Measurements from ENCODE around the gene SELENON. TPM values are rescaled to one million over a fixed set of nuclear protein-coding genes. Genes with fewer than 3 reads are reported as not detected.

Gene SELENON
- total and polyA plus RNA-seq, 2 of the 4 experiments (the other 2 are of a cell fraction) = 9.1 to 114 TPM

DNA sequence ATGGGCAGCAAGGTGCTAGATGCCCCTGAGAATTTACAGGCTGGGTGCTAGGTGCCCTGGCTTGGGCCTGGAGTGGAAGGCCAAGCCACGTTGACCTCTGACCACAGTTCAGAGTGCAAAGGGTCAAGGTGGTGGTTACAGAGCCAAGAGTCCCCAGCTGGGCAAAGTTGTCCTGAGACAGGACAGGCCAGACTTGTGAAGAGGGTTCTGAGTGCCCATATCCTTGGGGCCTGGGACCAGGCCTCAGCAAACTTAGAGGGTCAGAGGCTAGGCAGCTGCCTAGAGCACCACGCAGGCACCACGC is 18.9 kb upstream of the SELENON start:
- H3K27ac ChIP-seq (ENCODE audit: insufficient read depth, low read length) = no peak overlapping the region
- H3K18ac ChIP-seq (ENCODE audit: low read depth, low read length) = no peak overlapping the region
- H2AK9ac ChIP-seq (replicated peaks; ENCODE audit: low read depth, low read length, poor library complexity) = no peak overlapping the region
- H3K79me1 ChIP-seq (ENCODE audit: low read depth in 1 of 2, low read length in 2 of 2) = no peaks in the 10 kb centered on the region
- no peak for TF ChIP-seq POLR2A (IDR thresholded peaks at IDR 0.05; ENCODE audit: low read depth, low read length)
- TF ChIP-seq MAFK (IDR thresholded peaks at IDR 0.05; ENCODE audit: low read depth, low read length) = no peak
- no peak for TF ChIP-seq RFX5 (IDR thresholded peaks at IDR 0.05; ENCODE audit: low read depth, low read length)
- no peak for TF ChIP-seq CEBPB (IDR thresholded peaks at IDR 0.05; ENCODE audit: low read depth, low read length)
- TF ChIP-seq CHD1 (IDR thresholded peaks at IDR 0.05; ENCODE audit: low read depth, low read length) = no peak
- H2BK5ac ChIP-seq (ENCODE audit: low read depth, low read length, poor library complexity, severe bottlenecking) = no peak overlapping the region
- POLR2A ChIA-PET (ENCODE audit: unreplicated experiment) = no interaction called here
- CTCF ChIA-PET = no interaction called here
- dilution Hi-C loops (cut with HindIII; ENCODE audit: low sequenced_read_pairs, unreplicated experiment) (no loop called here), in situ Hi-C loops (cut with MboI; ENCODE audit: low sequenced_read_pairs) (no loop called here), intact Hi-C loops (cut with micrococcal nuclease) (no loop called here)
- H3K9me3 ChIP-seq (ENCODE audit: control insufficient read depth, insufficient read depth, low read length) = no peaks in the 10 kb centered on the region
- H3K56ac ChIP-seq (ENCODE audit: extremely low read depth, insufficient read depth, low read length) = no peak overlapping the region
- no TSS peak for BruUV-seq (replicated peaks)
- H2AK5ac ChIP-seq (ENCODE audit: low read depth, low read length) = no peak overlapping the region
- no peak overlapping the region for H2AFZ ChIP-seq (replicated peaks; ENCODE audit: low read length, poor library complexity)
- no peak overlapping the region for H3K9ac ChIP-seq (ENCODE audit: low read depth, low read length)
- H4K8ac ChIP-seq (ENCODE audit: low read depth in 2 of 2, low read length in 2 of 2) = no peak overlapping the region
- no peak for ATAC-seq (ENCODE audit: low read depth)
- no peak overlapping the region for H4K91ac ChIP-seq (ENCODE audit: insufficient read depth, low read depth, low read length)
- no peak overlapping the region for H3K14ac ChIP-seq (replicated peaks; ENCODE audit: low read depth, low read length)
- peaks cover 9% of the 10 kb centered on the region for H3K4me1 ChIP-seq (ENCODE audit: control insufficient read depth, insufficient read depth, low read length)
- no peak for DNase-seq
- peaks cover 20% of the 10 kb centered on the region; the same call in 1 of the 2 replicates for H3K36me3 ChIP-seq (ENCODE audit: control insufficient read depth, insufficient read depth, low read length)
- H2BK15ac ChIP-seq (ENCODE audit: low read depth, low read length) = no peak overlapping the region
- H3K27me3 ChIP-seq (ENCODE audit: control insufficient read depth, insufficient read depth, low read length) = no peaks in the 10 kb centered on the region
- no peak overlapping the region for H3K23ac ChIP-seq (ENCODE audit: low read depth, low read length)
- H3K9me1 ChIP-seq (ENCODE audit: insufficient read depth, low read length) = peaks cover 2% of the 10 kb centered on the region; the same call in 1 of the 2 replicates
- no CpG with 5 or more reads among the region's 3 CpGs for WGBS, 2 experiments (ENCODE audit: extremely low coverage in 2 of 2, insufficient read length in 1 of 2)
- no peaks in the 10 kb centered on the region; the same call in 1 of the 2 replicates for H4K20me1 ChIP-seq (ENCODE audit: insufficient read depth, low read length)
- no peak overlapping the region for H3K4me2 ChIP-seq (ENCODE audit: low read depth, low read length)
- H2BK20ac ChIP-seq (ENCODE audit: low read depth, low read length) = no peak overlapping the region
- H4K5ac ChIP-seq (ENCODE audit: low read depth, low read length) = no peak overlapping the region
- H3K4me3 ChIP-seq (ENCODE audit: insufficient read depth, low read depth, low read length) = no peak overlapping the region
- H3K4ac ChIP-seq (ENCODE audit: low read depth, low read length) = no peak overlapping the region
- no peak overlapping the region for H2BK120ac ChIP-seq (ENCODE audit: low read depth, low read length)
